LNCAP (cell line): ENCODE data around the gene SOWAHD.

Source experiments
- CTCF ChIP-seq: fragments of 450-650 bp; IDR thresholded peaks from 2 replicates; pipeline ENCODE4 v1.5.1; 2017; ENCODE audit warnings: mild to moderate bottlenecking

The SOWAHD gene

GRCh38 chrX:119757979-119758730, at the start of gene SOWAHD:
Gene SOWAHD (plus strand): TSS chrX:119758588. CDS start chrX:119758668, 80 bp downstream.
- TF ChIP-seq CTCF = no peak

GRCh38 chrX:119708936-119709335, 49.5 kb upstream of the SOWAHD start:
- TF ChIP-seq CTCF = no peak

- no peak for TF ChIP-seq CTCF
Measured at GRCh38 chrX:119709630-119710029, 48.8 kb upstream of the SOWAHD start.

- TF ChIP-seq CTCF = no peak
Measured at GRCh38 chrX:119721487-119721886, 36.9 kb upstream of the SOWAHD start.

GRCh38 chrX:119721926-119722325, 36.5 kb upstream of the SOWAHD start:
- TF ChIP-seq CTCF = no peak

- TF ChIP-seq CTCF = no peak
Measured at GRCh38 chrX:119726900-119727555, 31.4 kb upstream of the SOWAHD start.

GRCh38 chrX:119728487-119728886, 29.9 kb upstream of the SOWAHD start:
- TF ChIP-seq CTCF = no peak
